K562 (cell line): Measurements from ENCODE around the gene CSDE1. TPM values are rescaled to one million over a fixed set of nuclear protein-coding genes. Genes with fewer than 3 reads are reported as not detected.

Experiments used
- CREB3L1 ChIP-seq: fragments of 450-650 bp; IDR thresholded peaks from 2 replicates; pipeline ENCODE4 v1.6.1; 2014; ENCODE audit warnings: low read depth, mild to moderate bottlenecking, moderate library complexity, borderline replicate concordance
- CREM ChIP-seq: IDR thresholded peaks from 2 replicates; pipeline ENCODE4 v1.6.1; 2014; ENCODE audit warnings: antibody characterized with exemption, low read depth
- CTCFL ChIP-seq: IDR thresholded peaks from 2 replicates; pipeline ENCODE4 v1.6.1; 2011; ENCODE audit warnings: borderline replicate concordance, low read depth, mild to moderate bottlenecking, moderate library complexity, low read length; ENCODE audit not compliant: insufficient read depth, poor library complexity, severe bottlenecking
- EHMT2 ChIP-seq: fragments of 450-650 bp; IDR thresholded peaks from 2 replicates; pipeline ENCODE4 v1.6.1; 2018; ENCODE audit warnings: antibody characterized with exemption
- HMG20B ChIP-seq: fragments of 250-450 bp; sonication (Bioruptor Pico); IDR thresholded peaks from 2 replicates; pipeline ENCODE4 v1.5.0; 2021; ENCODE audit warnings: mild to moderate bottlenecking
- PCBP1 ChIP-seq: fragments of 200-400 bp; formaldehyde crosslinking; IDR thresholded peaks from 2 replicates; pipeline ENCODE4 v1.6.1; 2018; ENCODE audit warnings: mild to moderate bottlenecking, low read depth, low read length; ENCODE audit not compliant: poor library complexity, severe bottlenecking
- REST ChIP-seq, 2 experiments: fragments of 450-650 bp; formaldehyde crosslinking in 1 of 2; IDR thresholded peaks; 2 replicates each; pipeline versions ENCODE4 v1.4.0 to v1.6.1; 2014 to 2020; ENCODE audit warnings: mild to moderate bottlenecking in 2 of 2, borderline replicate concordance in 1 of 2, low read depth in 1 of 2
- SOX6 ChIP-seq: fragments of 450-650 bp; IDR thresholded peaks from 2 replicates; pipeline ENCODE4 v1.6.1; 2014; ENCODE audit warnings: mild to moderate bottlenecking
- TFAP4 ChIP-seq: sonication (generic); formaldehyde crosslinking; IDR thresholded peaks from 2 replicates; pipeline ENCODE4 v1.8.0; 2022; ENCODE audit warnings: missing genetic modification reagents, mild to moderate bottlenecking, moderate library complexity, borderline replicate concordance
- ZKSCAN3 ChIP-seq: fragments of 250-450 bp; sonication (Bioruptor Pico); IDR thresholded peaks from 2 replicates; pipeline ENCODE4 v1.4.0; 2020
- ZNF589 ChIP-seq: fragments of 200-800 bp; sonication (Bioruptor generic); IDR thresholded peaks from 2 replicates; pipeline ENCODE4 v1.6.1; 2016; ENCODE audit warnings: low read depth, missing genetic modification characterization, missing compliant biosample characterization
- ZNF717 ChIP-seq: fragments of 250-450 bp; sonication (Bioruptor Pico); IDR thresholded peaks from 2 replicates; pipeline ENCODE4 v1.5.0; 2021
- polyA plus RNA-seq, 8 experiments: library from polyadenylated mRNA; depleted of rRNA in 4 of 8; stranded (reverse) in 5 of 8; unstranded in 3 of 8; fragments of >200 nt; fragmentation: Nextera tagmentation in 2 of 8; fragmentation: Illumina TruSeq in 1 of 8; extraction: Ambion mirVana in 2 of 8; extraction: Trizol in 1 of 8; gene quantifications; 2 replicates each; pipeline versions ENCODE4 v1.2.1 to v1.2.3, GENCODE V29; 2011 to 2014; ENCODE audit warnings: inconsistent platforms in 1 of 8, missing spikeins in 1 of 8
- total RNA-seq, 7 experiments: library from RNA; depleted of rRNA in 6 of 7; stranded (reverse); fragments of >200 nt in 6 of 7; fragmentation: Illumina TruSeq in 2 of 7; extraction: Trizol in 2 of 7; gene quantifications; 2 replicates each; pipeline versions ENCODE4 v1.2.1 to v1.2.3, GENCODE V29; 2011 to 2021; ENCODE audit warnings: low replicate concordance in 1 of 7

CSDE1 gene
- total and polyA plus RNA-seq, 9 of the 15 experiments (the other 6 are each of a cell fraction or from before 2014, with no cell fraction given), result 174 to 538 (median 403) TPM

GRCh38 chr1:114780344-114781226, 22.8 kb upstream of the CSDE1 start, which contains the start of gene SIKE1 (continued):
- TF ChIP-seq REST (IDR thresholded peaks at IDR 0.05; ENCODE audit: borderline replicate concordance) (no peak), REST (CRISPR knock-in tag; IDR thresholded peaks at IDR 0.05; ENCODE audit: low read depth) (no peak), CREM (peak; percentile 100), PCBP1 (no peak), ZNF589 (no peak), CREB3L1 (peak; percentile 95), ZNF717 (CRISPR knock-in tag) (no peak), SOX6 (peak; percentile 52; the same call in 1 of the 2 replicates), EHMT2 (peak; percentile 91), CTCFL (no peak), ZKSCAN3 (CRISPR knock-in tag) (no peak), TFAP4 (peak; percentile 68; the same call in 1 of the 2 replicates), HMG20B (no peak)
